Measurements from ENCODE around the gene KHNYN.
"Not testable (repeated sequence)": the region's sequence is repeated elsewhere in the genome, so short reads cannot be mapped to it uniquely, and the experiment has no call there.

Gene KHNYN

GRCh38 chr14:24475261-24475660 is 45.5 kb downstream of the KHNYN start:
- H3K4me3 ChIP-seq (ENCODE audit: insufficient read depth, low read depth, low read length) = no peak overlapping the region
- H3K36me3 ChIP-seq (ENCODE audit: control insufficient read depth, insufficient read depth, low read length) = no peaks in the 10 kb centered on the region
- no peaks in the 10 kb centered on the region for H3K9me3 ChIP-seq (ENCODE audit: control insufficient read depth, low read length)
- H3K27me3 ChIP-seq (ENCODE audit: control insufficient read depth, insufficient read depth, low read length, poor library complexity, severe bottlenecking) = no peaks in the 10 kb centered on the region
- no peak overlapping the region for H3K27ac ChIP-seq (ENCODE audit: insufficient read depth, low read depth, low read length, poor library complexity, severe bottlenecking)
- WGBS, 2 experiments = 89 to 90% methylated on average over 4 of the region's 4 CpGs
- no peaks in the 10 kb centered on the region for H3K4me1 ChIP-seq (ENCODE audit: control insufficient read depth, insufficient read depth, low read length)

- H3K27ac ChIP-seq (ENCODE audit: insufficient read depth, low read depth, low read length, poor library complexity, severe bottlenecking); H3K4me3 ChIP-seq (ENCODE audit: insufficient read depth, low read depth, low read length); H3K36me3 ChIP-seq (ENCODE audit: control insufficient read depth, insufficient read depth, low read length); H3K4me1 ChIP-seq (ENCODE audit: control insufficient read depth, insufficient read depth, low read length); H3K27me3 ChIP-seq (ENCODE audit: control insufficient read depth, insufficient read depth, low read length, poor library complexity, severe bottlenecking); H3K9me3 ChIP-seq (ENCODE audit: control insufficient read depth, low read length): not testable (repeated sequence)
- WGBS, 2 experiments = 0% methylated on average over 1 of the region's 1 CpG
Observed at GRCh38 chr14:24479999-24480398, 50.2 kb downstream of the KHNYN start.

DNA sequence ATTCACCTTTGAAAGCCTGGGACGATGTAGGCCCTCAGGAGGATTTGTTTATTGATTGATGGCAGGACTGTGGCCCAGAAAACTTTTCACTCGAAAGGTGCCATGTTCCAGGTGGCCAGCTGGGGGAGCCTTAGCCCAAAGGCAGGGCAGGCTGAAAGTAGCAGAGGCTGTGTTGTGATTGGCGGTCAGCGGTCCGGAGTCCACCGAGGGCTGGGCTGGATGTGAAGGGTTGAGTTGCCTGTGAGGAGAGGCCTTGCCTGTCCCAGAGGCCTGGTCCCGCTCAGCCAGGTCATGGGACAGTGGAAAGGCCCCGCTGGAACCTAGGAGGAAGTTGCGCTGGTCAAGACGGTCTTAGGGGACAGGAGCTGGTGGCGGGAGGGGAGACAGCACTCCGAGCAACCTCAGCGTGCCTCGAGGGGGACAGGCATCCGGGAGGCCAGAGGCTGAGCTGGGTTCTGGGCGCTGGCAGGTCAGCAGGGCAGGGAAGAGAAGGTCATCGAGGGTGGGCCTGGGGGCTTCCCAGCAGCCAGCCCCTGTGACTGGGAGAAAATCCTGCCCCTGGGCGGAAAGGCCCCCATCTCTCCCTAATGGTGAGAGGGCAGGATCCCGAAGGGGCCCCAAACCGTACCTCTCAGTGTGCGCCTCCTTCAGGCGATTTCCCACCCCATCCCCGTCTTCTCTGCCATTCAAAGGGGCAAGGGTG is 52.0 kb downstream of the KHNYN start:
- H3K4me3 ChIP-seq (ENCODE audit: insufficient read depth, low read depth, low read length) = no peak overlapping the region
- H3K4me1 ChIP-seq (ENCODE audit: control insufficient read depth, insufficient read depth, low read length) = no peaks in the 10 kb centered on the region
- no peaks in the 10 kb centered on the region for H3K9me3 ChIP-seq (ENCODE audit: control insufficient read depth, low read length)
- no peak overlapping the region for H3K27ac ChIP-seq (ENCODE audit: insufficient read depth, low read depth, low read length, poor library complexity, severe bottlenecking)
- H3K27me3 ChIP-seq (ENCODE audit: control insufficient read depth, insufficient read depth, low read length, poor library complexity, severe bottlenecking) = no peaks in the 10 kb centered on the region
- WGBS, 2 experiments = 66% methylated on average over 23 of the region's 23 CpGs
- H3K36me3 ChIP-seq (ENCODE audit: control insufficient read depth, insufficient read depth, low read length) = no peaks in the 10 kb centered on the region

GRCh38 chr14:24482699-24483303 is 53.0 kb downstream of the KHNYN start:
- H3K4me1 ChIP-seq (ENCODE audit: control insufficient read depth, insufficient read depth, low read length); H3K27ac ChIP-seq (ENCODE audit: insufficient read depth, low read depth, low read length, poor library complexity, severe bottlenecking); H3K4me3 ChIP-seq (ENCODE audit: insufficient read depth, low read depth, low read length); H3K27me3 ChIP-seq (ENCODE audit: control insufficient read depth, insufficient read depth, low read length, poor library complexity, severe bottlenecking); H3K9me3 ChIP-seq (ENCODE audit: control insufficient read depth, low read length); H3K36me3 ChIP-seq (ENCODE audit: control insufficient read depth, insufficient read depth, low read length): not testable (repeated sequence)
- WGBS, 2 experiments = 84 to 87% methylated on average over 1 to 2 of the region's 2 CpGs

- Histone ChIP-seq H3K4me3 (ENCODE audit: insufficient read depth, low read depth, low read length) (no peak overlapping the region), H3K4me1 (ENCODE audit: control insufficient read depth, insufficient read depth, low read length) (no peaks in the 10 kb centered on the region), H3K9me3 (ENCODE audit: control insufficient read depth, low read length) (no peaks in the 10 kb centered on the region), H3K27ac (ENCODE audit: insufficient read depth, low read depth, low read length, poor library complexity, severe bottlenecking) (no peak overlapping the region), H3K36me3 (ENCODE audit: control insufficient read depth, insufficient read depth, low read length) (no peaks in the 10 kb centered on the region), H3K27me3 (ENCODE audit: control insufficient read depth, insufficient read depth, low read length, poor library complexity, severe bottlenecking) (no peaks in the 10 kb centered on the region)
- 71% methylated on average over 4 of the region's 4 CpGs for WGBS, 2 experiments
Observed at GRCh38 chr14:24483604-24484252, 54.0 kb downstream of the KHNYN start.

Measured in ectodermal cell (in vitro differentiated cells).